Hair follicular keratinocyte (primary cell): ENCODE results near the gene H2AZ2. TPM values are rescaled to one million over a fixed set of nuclear protein-coding genes. Genes with fewer than 3 reads are reported as not detected.

Source experiments
- total RNA-seq: library from RNA; depleted of rRNA; stranded (reverse); fragments of >200 nt; gene quantifications from 2 replicates; pipeline ENCODE4 v1.2.3, GENCODE V29; 2015

Gene H2AZ2
- total RNA-seq: 122 and 213 TPM in 2 replicates

GRCh38 chr7:44847920-44848634 lies at the start of gene H2AZ2:
H2AZ2 (minus strand) TSS chr7:44848087; CDS start chr7:44847971, 116 bp downstream.

DNA sequence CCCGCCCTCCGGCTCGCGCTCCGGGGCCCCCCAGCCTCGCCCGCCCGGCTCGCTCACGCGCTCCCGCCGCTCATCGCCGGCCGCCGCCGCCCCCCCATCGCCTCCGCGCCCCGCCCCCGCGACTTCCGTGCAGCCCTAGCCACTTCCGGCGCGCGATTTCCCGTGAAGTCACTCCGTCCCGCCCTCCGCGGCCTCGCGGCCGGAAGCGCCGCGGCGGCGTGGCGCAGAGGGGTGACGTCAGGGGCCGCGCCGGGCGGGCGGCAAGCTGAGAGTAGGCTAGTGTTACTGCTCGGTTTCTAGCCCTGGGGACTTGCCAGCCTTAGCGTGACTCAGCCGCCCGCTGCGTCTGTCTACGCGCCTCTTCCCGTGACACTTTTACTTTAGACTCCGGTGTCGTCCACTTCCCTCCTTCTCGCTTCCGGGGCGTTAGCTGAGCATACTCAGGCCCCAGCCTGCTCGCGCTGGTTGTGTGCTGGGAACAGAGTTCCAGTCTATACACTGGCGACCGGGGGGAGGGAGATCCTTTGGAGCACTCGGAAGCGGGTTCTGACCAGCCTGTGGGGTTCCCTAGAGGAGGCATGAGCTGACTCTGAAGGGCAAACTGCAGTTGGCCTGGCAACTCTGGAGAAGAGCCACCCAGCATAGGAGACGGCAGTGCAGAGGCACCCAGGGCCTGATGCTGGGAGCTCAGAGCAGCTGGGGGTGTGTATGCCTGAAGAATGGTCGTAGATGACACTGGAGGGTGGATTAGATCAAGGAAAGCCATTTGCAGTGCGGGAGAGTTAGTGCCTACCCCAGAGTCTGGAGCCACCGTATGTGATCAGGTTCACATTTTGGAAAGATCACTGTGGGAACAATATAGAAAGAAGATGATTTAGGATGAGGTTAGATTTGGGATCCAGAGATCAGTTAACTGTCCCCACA lies 37.8 kb upstream of the H2AZ2 start, which contains the start of gene PURB:
Gene PURB, minus strand, starts transcription at position 137 of the 924 bp plus-strand sequence. CDS start 182 bp downstream, outside the sequence.

GRCh38 chr7:44796504-44797328 lies 51.2 kb downstream of the H2AZ2 start, which contains the start of gene PPIA:
PPIA (plus strand) TSS chr7:44796681; CDS start chr7:44796725, 44 bp downstream.

Other genes starting within 250 kb of the H2AZ2 start
- gene OGDH, start 241.5 kb downstream of the H2AZ2 start, total RNA-seq: 88.0 and 95.1 TPM in 2 replicates
- gene ZMIZ2, start 99.2 kb downstream of the H2AZ2 start, total RNA-seq: 9.4 and 10.1 TPM in 2 replicates
- gene PPIA, start 51.4 kb downstream of the H2AZ2 start, total RNA-seq: 5,099 and 5,600 TPM in 2 replicates
- 6.2 and 8.4 TPM in 2 replicates for gene PURB, start 37.4 kb upstream of the H2AZ2 start, total RNA-seq
- gene MYO1G, start 130.9 kb upstream of the H2AZ2 start, total RNA-seq: 0.08 TPM in 1 of 2 replicates, not detected in the other
- 66.1 and 81.7 TPM in 2 replicates for gene CCM2, start 152.1 kb upstream of the H2AZ2 start, total RNA-seq
- gene NACAD, start 240.9 kb upstream of the H2AZ2 start, total RNA-seq: 1.2 and 3.4 TPM in 2 replicates